Activated naive CD4-positive, alpha-beta T cell treated with anti-CD3 and anti-CD28 coated beads, Interleukin-2, amount 10 ng/mL, durations not matched to agents 5 hours and 36 hours (primary cell): ENCODE measurements around the gene JUND. TPM values are rescaled to one million over a fixed set of nuclear protein-coding genes. Genes with fewer than 3 reads are reported as not detected.

Experiments used
- microRNA-seq: library from miRNA; unstranded; fragments of <30 nt; microRNA quantifications from one replicate; pipeline ENCODE4 v1.2.0, GENCODE V29; 2022; ENCODE audit warnings: borderline microRNAs expressed, borderline replicate concordance
- total RNA-seq, 2 experiments: library from RNA; stranded (reverse); gene quantifications; one replicate each; pipeline ENCODE4 v1.2.3, GENCODE V29; 2021

JUND gene
- 100 to 1,000 TPM; 357 to 365 TPM for total RNA-seq

GRCh38 chr19:18281082-18282020, at the start of gene JUND:
Gene JUND (minus strand): TSS chr19:18281622. CDS start chr19:18281484, 138 bp downstream.

GRCh38 chr19:18322759-18323460, 41.5 kb upstream of the JUND start, which contains the start of gene LSM4:
Gene LSM4 (minus strand): TSS chr19:18323076. CDS start chr19:18323020, 56 bp downstream.

GRCh38 chr19:18274219-18274780, 7.1 kb downstream of the JUND start, which contains the start of gene IQCN:
Gene IQCN (minus strand): TSS chr19:18274452. CDS start chr19:18269478, 4,974 bp downstream.

Small RNAs within 50 kb of the gene (microRNA-seq; reads per million reads assigned to microRNA genes)
- 1.9 reads per million for gene MIR3188

Other genes starting within 250 kb of the JUND start
- 10 to 100 TPM; 74.1 to 76.2 TPM for gene IL12RB1, start 194.7 kb downstream of the JUND start, total RNA-seq
- 10 to 100 TPM; 31.0 to 31.4 TPM for gene MAST3, start 183.8 kb downstream of the JUND start, total RNA-seq
- gene PIK3R2, start 128.5 kb downstream of the JUND start, total RNA-seq = 10 to 100 TPM; 12.4 to 16.0 TPM
- 10 to 100 TPM; 50.8 to 54.3 TPM for gene IFI30, start 107.8 kb downstream of the JUND start, total RNA-seq
- gene MPV17L2, start 88.4 kb downstream of the JUND start, total RNA-seq = 1 to 10 TPM; 4.7 to 4.8 TPM
- gene RAB3A, start 77.6 kb downstream of the JUND start, total RNA-seq = 1 to 10 TPM; 4.8 to 6.6 TPM
- under 1 TPM in 1 of 2 experiments, not detected in 1; 0.55 TPM for gene PDE4C, start 55.2 kb downstream of the JUND start, total RNA-seq
- 1 to 10 TPM; 5.2 to 6.0 TPM for gene IQCN, start 7.2 kb downstream of the JUND start, total RNA-seq
- 100 to 1,000 TPM; 150 to 152 TPM for gene LSM4, start 41.5 kb upstream of the JUND start, total RNA-seq
- gene PGPEP1, start 59.0 kb upstream of the JUND start, total RNA-seq = 10 to 100 TPM; 34.5 to 36.7 TPM
- not detected for gene GDF15, start 104.5 kb upstream of the JUND start, total RNA-seq
- gene LRRC25, start 116.0 kb upstream of the JUND start, total RNA-seq = under 1 TPM; 0.10 to 0.28 TPM
- gene SSBP4, start 137.8 kb upstream of the JUND start, total RNA-seq = 100 to 1,000 TPM; 122 to 136 TPM
- 10 to 100 TPM; 14.9 to 17.9 TPM for gene ISYNA1, start 156.5 kb upstream of the JUND start, total RNA-seq
- 10 to 100 TPM; 19.9 to 23.0 TPM for gene ELL, start 240.4 kb upstream of the JUND start, total RNA-seq